ENCODE data around the gene ZNF133.
"Not testable (repeated sequence)": the region's sequence is repeated elsewhere in the genome, so short reads cannot be mapped to it uniquely, and the experiment has no call there.

ZNF133 gene

GRCh38 chr20:18287915-18288748 lies at the start of gene ZNF133:
Gene ZNF133 (plus strand): TSS chr20:18288527. CDS start chr20:18305687, 17,160 bp downstream.
- FAIRE-seq = peak; percentile 20
- peak; percentile 93 for DNase-seq (ENCODE audit: low spot score)

- no peak for FAIRE-seq
- no peak for DNase-seq (ENCODE audit: low spot score)
Observed at GRCh38 chr20:18240997-18241396, 47.3 kb upstream of the ZNF133 start.

GRCh38 chr20:18243802-18244201 lies 44.5 kb upstream of the ZNF133 start:
- no peak for FAIRE-seq
- DNase-seq (ENCODE audit: low spot score) = no peak

GRCh38 chr20:18248545-18248944 lies 39.8 kb upstream of the ZNF133 start:
- not testable (repeated sequence) for DNase-seq (ENCODE audit: low spot score); FAIRE-seq

GRCh38 chr20:18250217-18250616 lies 38.1 kb upstream of the ZNF133 start:
- FAIRE-seq = no peak
- no peak for DNase-seq (ENCODE audit: low spot score)

- DNase-seq (ENCODE audit: low spot score) (peak; percentile 80), FAIRE-seq (no peak)
Observed at GRCh38 chr20:18252597-18253451, 35.5 kb upstream of the ZNF133 start.

- DNase-seq (ENCODE audit: low spot score) = no peak
- no peak for FAIRE-seq
Observed at GRCh38 chr20:18254615-18255014, 33.7 kb upstream of the ZNF133 start.

- DNase-seq (ENCODE audit: low spot score) (no peak), FAIRE-seq (no peak)
Observed at GRCh38 chr20:18255526-18255925, 32.8 kb upstream of the ZNF133 start.

GRCh38 chr20:18256440-18257090 lies 31.8 kb upstream of the ZNF133 start:
- FAIRE-seq = no peak
- DNase-seq (ENCODE audit: low spot score) = no peak

- DNase-seq (ENCODE audit: low spot score) (no peak), FAIRE-seq (peak; percentile 5)
Observed at GRCh38 chr20:18258126-18258860, 30.0 kb upstream of the ZNF133 start.

- FAIRE-seq = no peak
- DNase-seq (ENCODE audit: low spot score) = no peak
Observed at GRCh38 chr20:18259730-18260129, 28.6 kb upstream of the ZNF133 start.

GRCh38 chr20:18263723-18264122 lies 24.6 kb upstream of the ZNF133 start:
- no peak for FAIRE-seq
- DNase-seq (ENCODE audit: low spot score) = no peak

- DNase-seq (ENCODE audit: low spot score) (no peak), FAIRE-seq (no peak)
Observed at GRCh38 chr20:18265441-18265840, 22.9 kb upstream of the ZNF133 start.

GRCh38 chr20:18266282-18266681 lies 22.0 kb upstream of the ZNF133 start:
- DNase-seq (ENCODE audit: low spot score) (no peak), FAIRE-seq (no peak)

GRCh38 chr20:18267815-18268214 lies 20.5 kb upstream of the ZNF133 start:
- DNase-seq (ENCODE audit: low spot score) = no peak
- no peak for FAIRE-seq

GRCh38 chr20:18271160-18271559 lies 17.2 kb upstream of the ZNF133 start:
- FAIRE-seq (no peak), DNase-seq (ENCODE audit: low spot score) (no peak)

- FAIRE-seq (no peak), DNase-seq (ENCODE audit: low spot score) (peak; percentile 13)
Observed at GRCh38 chr20:18272451-18272850, 15.9 kb upstream of the ZNF133 start.

GRCh38 chr20:18273738-18274137 lies 14.6 kb upstream of the ZNF133 start:
- FAIRE-seq = no peak

GRCh38 chr20:18275960-18276359 lies 12.4 kb upstream of the ZNF133 start:
- FAIRE-seq; DNase-seq (ENCODE audit: low spot score): not testable (repeated sequence)

More at GRCh38 chr20:18273738-18274137, 14.6 kb upstream of the ZNF133 start:
- no peak for DNase-seq (ENCODE audit: low spot score)

- peak; percentile 81 for DNase-seq (ENCODE audit: low spot score)
Observed at GRCh38 chr20:18276821-18277220, 11.5 kb upstream of the ZNF133 start.

GRCh38 chr20:18279242-18279641 lies 9.1 kb upstream of the ZNF133 start:
- FAIRE-seq (no peak), DNase-seq (ENCODE audit: low spot score) (no peak)

More at GRCh38 chr20:18276821-18277220, 11.5 kb upstream of the ZNF133 start:
- FAIRE-seq = no peak
